Brain microvascular endothelial cell (primary cell): ENCODE data around the gene GLT1D1.

Experiments
- DNase-seq: peaks from one replicate; pipeline ENCODE4 v3.0.0-alpha.2; 2020
- H3K27ac ChIP-seq: fragments of 250-450 bp; sonication (Bioruptor Pico); 2 replicates; pipeline ENCODE4 v1.5.1; 2020; ENCODE audit warnings: mild to moderate bottlenecking, moderate library complexity
- H3K27me3 ChIP-seq: fragments of 250-450 bp; sonication (Bioruptor Pico); replicated peaks from 2 replicates; pipeline ENCODE4 v1.5.1; 2020; ENCODE audit warnings: mild to moderate bottlenecking
- H3K36me3 ChIP-seq: fragments of 250-450 bp; sonication (Bioruptor Pico); replicated peaks from 2 replicates; pipeline ENCODE4 v1.5.1; 2020; ENCODE audit warnings: mild to moderate bottlenecking
- H3K4me3 ChIP-seq: 2 replicates; pipeline ENCODE4 v1.5.1; 2011; ENCODE audit warnings: low read depth, mild to moderate bottlenecking, control low read depth, low read length, moderate library complexity
- CTCF ChIP-seq: IDR thresholded peaks from 2 replicates; pipeline ENCODE4 v1.5.1; 2011; ENCODE audit warnings: low read depth, mild to moderate bottlenecking, moderate library complexity, low read length, control low read depth, inconsistent platforms; ENCODE audit errors: missing control alignments
- in situ Hi-C: cut with HindIII; loops from 2 replicates; pipeline ENCODE4 v1.10.0; 2017; ENCODE audit warnings: low sequenced_read_pairs, low pct_ligation_motif_present

The GLT1D1 gene

GRCh38 chr12:128808651-128809050, 44.6 kb upstream of the GLT1D1 start:
- no peaks in the 10 kb centered on the region for H3K27me3 ChIP-seq
- in situ Hi-C loops: no loop called here
- no peak overlapping the region for H3K4me3 ChIP-seq
- TF ChIP-seq CTCF: no peak
- no peak for DNase-seq
- peaks cover 28% of the 10 kb centered on the region for H3K36me3 ChIP-seq
- no peak overlapping the region for H3K27ac ChIP-seq

- no peak for TF ChIP-seq CTCF
- H3K36me3 ChIP-seq: peaks cover 26% of the 10 kb centered on the region
- H3K27ac ChIP-seq: no peak overlapping the region
- H3K27me3 ChIP-seq: no peaks in the 10 kb centered on the region
- H3K4me3 ChIP-seq: no peak overlapping the region
- DNase-seq: no peak
- in situ Hi-C loops: no loop called here
Measured at GRCh38 chr12:128810182-128811127, 42.8 kb upstream of the GLT1D1 start.

- in situ Hi-C loops: no loop called here
- TF ChIP-seq CTCF: no peak
- no peak for DNase-seq
- peaks cover 26% of the 10 kb centered on the region for H3K36me3 ChIP-seq
- H3K4me3 ChIP-seq: no peak overlapping the region
- no peak overlapping the region for H3K27ac ChIP-seq
- no peaks in the 10 kb centered on the region for H3K27me3 ChIP-seq
Measured at GRCh38 chr12:128811806-128812205, 41.5 kb upstream of the GLT1D1 start.

- TF ChIP-seq CTCF: no peak
- no peak for DNase-seq
- Histone ChIP-seq H3K36me3 (peaks cover 15% of the 10 kb centered on the region), H3K4me3 (no peak overlapping the region), H3K27ac (no peak overlapping the region), H3K27me3 (no peaks in the 10 kb centered on the region)
- in situ Hi-C loops: no loop called here
Measured at GRCh38 chr12:128813392-128813791, 39.9 kb upstream of the GLT1D1 start.

- no peak for DNase-seq
- in situ Hi-C loops: no loop called here
- no peak overlapping the region for H3K4me3 ChIP-seq
- no peak for TF ChIP-seq CTCF
- H3K27ac ChIP-seq: no peak overlapping the region
- H3K36me3 ChIP-seq: peaks cover 11% of the 10 kb centered on the region
- no peaks in the 10 kb centered on the region for H3K27me3 ChIP-seq
Measured at GRCh38 chr12:128813883-128814282, 39.4 kb upstream of the GLT1D1 start.
